Aortic smooth muscle cell (primary cell): Measurements from ENCODE around the gene ZNF544. TPM values are rescaled to one million over a fixed set of nuclear protein-coding genes. Genes with fewer than 3 reads are reported as not detected.

Experiments used
- total RNA-seq: library from RNA; depleted of rRNA; stranded (reverse); fragments of >200 nt; gene quantifications from 2 replicates; pipeline ENCODE4 v1.2.3, GENCODE V29; 2014

Gene ZNF544
- 32.6 and 34.4 TPM in 2 replicates for total RNA-seq

GRCh38 chr19:58228585-58229254 lies at the start of gene ZNF544:
TSS of gene ZNF544 (plus strand) at chr19:58228914. CDS start at chr19:58244024, 15,110 bp downstream.

GRCh38 chr19:58182989-58183816 lies 45.5 kb upstream of the ZNF544 start, which contains the start of gene ZNF274:
TSS of gene ZNF274 (plus strand) at chr19:58183061. CDS start at chr19:58183966, 905 bp downstream.

GRCh38 chr19:58278541-58279041 lies 49.9 kb downstream of the ZNF544 start, which contains the start of gene ZNF8:
TSS of gene ZNF8 (plus strand) at chr19:58278955. CDS start at chr19:58279082, 127 bp downstream.

GRCh38 chr19:58305065-58305931 lies 76.6 kb downstream of the ZNF544 start, which contains the start of gene ERVK3-1:
TSS of gene ERVK3-1 (plus strand) at chr19:58305377. CDS start at chr19:58312169, 6,792 bp downstream.

Other genes starting within 250 kb of the ZNF544 start
- 9.0 and 10.7 TPM in 2 replicates for gene ZNF606, start 226.1 kb upstream of the ZNF544 start, total RNA-seq
- gene ZSCAN1, start 194.9 kb upstream of the ZNF544 start, total RNA-seq = not detected in 2 replicates
- 4.5 and 5.9 TPM in 2 replicates for gene ZNF135, start 169.6 kb upstream of the ZNF544 start, total RNA-seq
- gene ZSCAN18, start 130.7 kb upstream of the ZNF544 start, total RNA-seq = 27.9 and 37.5 TPM in 2 replicates
- 14.1 and 14.7 TPM in 2 replicates for gene ZNF329, start 78.1 kb upstream of the ZNF544 start, total RNA-seq
- 22.2 and 23.9 TPM in 2 replicates for gene ZNF274, start 45.9 kb upstream of the ZNF544 start, total RNA-seq
- gene ZNF8, start 50.0 kb downstream of the ZNF544 start, total RNA-seq = 2.9 and 3.3 TPM in 2 replicates
- gene ERVK3-1, start 76.5 kb downstream of the ZNF544 start, total RNA-seq = 37.9 and 40.6 TPM in 2 replicates
- 1.8 and 2.2 TPM in 2 replicates for gene ZSCAN22, start 98.1 kb downstream of the ZNF544 start, total RNA-seq
- 3.6 and 7.1 TPM in 2 replicates for gene A1BG, start 124.6 kb downstream of the ZNF544 start, total RNA-seq
- 0.53 and 0.68 TPM in 2 replicates for gene ZNF497, start 133.8 kb downstream of the ZNF544 start, total RNA-seq
- gene ZNF837, start 152.1 kb downstream of the ZNF544 start, total RNA-seq = 1.1 and 1.3 TPM in 2 replicates
- gene RPS5, start 158.4 kb downstream of the ZNF544 start, total RNA-seq = 1,860 and 2,343 TPM in 2 replicates
- gene RNF225, start 166.7 kb downstream of the ZNF544 start, total RNA-seq = 0.12 and 0.26 TPM in 2 replicates
- 12.3 and 17.6 TPM in 2 replicates for gene ZNF584, start 179.7 kb downstream of the ZNF544 start, total RNA-seq
- 9.5 and 10.3 TPM in 2 replicates for gene ZNF132, start 211.2 kb downstream of the ZNF544 start, total RNA-seq
- gene ZNF324B, start 222.7 kb downstream of the ZNF544 start, total RNA-seq = 7.8 and 10.8 TPM in 2 replicates
- 9.6 and 13.6 TPM in 2 replicates for gene ZNF324, start 238.2 kb downstream of the ZNF544 start, total RNA-seq
- gene ZNF446, start 247.4 kb downstream of the ZNF544 start, total RNA-seq = 5.3 and 6.2 TPM in 2 replicates